ENCODE results near the gene KIFAP3.
"Not testable (repeated sequence)": the region's sequence is repeated elsewhere in the genome, so short reads cannot be mapped to it uniquely, and the experiment has no call there.

The KIFAP3 gene

DNA sequence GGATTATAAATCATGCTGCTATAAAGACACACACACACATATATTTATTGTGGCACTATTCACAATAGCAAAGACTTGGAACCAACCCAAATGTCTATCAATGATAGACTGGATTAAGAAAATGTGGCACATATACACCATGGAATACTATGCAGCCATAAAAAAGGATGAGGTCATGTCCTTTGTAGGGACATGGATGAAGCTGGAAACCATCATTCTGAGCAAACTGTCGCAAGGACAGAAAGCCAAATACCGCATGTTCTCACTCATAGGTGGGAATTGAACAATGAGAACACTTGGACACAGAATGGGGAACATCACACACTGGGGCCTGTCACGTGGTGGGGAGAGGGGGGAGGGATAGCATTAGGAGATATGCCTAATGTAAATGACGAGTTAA, 12.8 kb downstream of the KIFAP3 start:
- DNase-seq: not testable (repeated sequence)

DNA sequence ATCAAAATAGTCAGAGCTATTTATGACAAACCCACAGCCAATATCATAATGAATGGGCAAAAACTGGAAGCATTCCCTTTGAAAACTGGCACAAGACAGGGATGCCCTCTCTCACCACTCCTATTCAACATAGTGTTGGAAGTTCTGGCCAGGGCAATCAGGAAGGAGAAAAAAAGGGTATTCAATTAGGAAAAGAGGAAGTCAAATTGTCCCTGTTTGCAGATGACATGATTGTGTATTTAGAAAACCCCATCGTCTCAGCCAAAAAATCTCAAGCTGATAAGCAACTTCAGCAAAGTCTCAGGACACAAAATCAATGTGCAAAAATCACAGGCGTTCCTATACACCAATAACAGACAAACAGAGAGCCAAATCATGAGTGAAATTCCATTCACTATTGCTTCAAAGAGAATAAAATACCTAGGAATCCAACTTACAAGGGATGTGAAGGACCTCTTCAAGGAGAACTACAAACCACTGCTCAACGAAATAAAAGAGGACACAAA, 14.4 kb downstream of the KIFAP3 start:
- DNase-seq: not testable (repeated sequence)

DNA sequence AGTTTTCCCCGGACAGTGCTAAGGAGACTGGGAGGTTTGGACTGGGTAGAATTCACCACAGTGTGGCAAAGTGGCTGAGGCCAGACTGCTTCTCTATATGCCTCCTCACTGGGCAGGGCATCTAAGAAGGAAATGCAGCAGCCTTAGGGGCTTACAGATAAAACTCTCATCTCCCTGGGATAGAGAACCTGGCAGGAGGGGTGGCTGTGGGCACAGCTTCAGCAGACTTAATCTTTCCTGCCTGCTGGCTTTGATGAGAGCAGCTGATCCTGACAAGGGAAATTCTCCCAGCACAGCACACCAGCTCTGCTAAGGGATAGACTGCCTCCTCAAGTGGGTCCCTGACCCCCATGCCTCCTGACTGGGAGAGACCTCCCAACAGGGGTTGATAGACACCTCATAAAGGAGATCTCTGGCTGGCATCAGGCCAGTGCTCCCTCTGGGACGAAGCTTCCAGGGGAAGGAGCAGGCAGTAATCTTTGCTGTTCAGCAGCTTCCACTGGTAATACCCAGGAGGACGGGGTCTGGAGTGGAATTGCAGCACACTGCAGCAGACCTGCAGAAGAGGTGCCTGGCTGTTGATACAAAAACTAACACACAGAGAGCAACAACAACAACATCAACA, 25.2 kb downstream of the KIFAP3 start:
- no peak for DNase-seq

- DNase-seq: no peak
Observed at GRCh38 chr1:170048515-170048914, 26.0 kb downstream of the KIFAP3 start.

GRCh38 chr1:170044187-170044586, 30.3 kb downstream of the KIFAP3 start:
- DNase-seq: no peak

DNA sequence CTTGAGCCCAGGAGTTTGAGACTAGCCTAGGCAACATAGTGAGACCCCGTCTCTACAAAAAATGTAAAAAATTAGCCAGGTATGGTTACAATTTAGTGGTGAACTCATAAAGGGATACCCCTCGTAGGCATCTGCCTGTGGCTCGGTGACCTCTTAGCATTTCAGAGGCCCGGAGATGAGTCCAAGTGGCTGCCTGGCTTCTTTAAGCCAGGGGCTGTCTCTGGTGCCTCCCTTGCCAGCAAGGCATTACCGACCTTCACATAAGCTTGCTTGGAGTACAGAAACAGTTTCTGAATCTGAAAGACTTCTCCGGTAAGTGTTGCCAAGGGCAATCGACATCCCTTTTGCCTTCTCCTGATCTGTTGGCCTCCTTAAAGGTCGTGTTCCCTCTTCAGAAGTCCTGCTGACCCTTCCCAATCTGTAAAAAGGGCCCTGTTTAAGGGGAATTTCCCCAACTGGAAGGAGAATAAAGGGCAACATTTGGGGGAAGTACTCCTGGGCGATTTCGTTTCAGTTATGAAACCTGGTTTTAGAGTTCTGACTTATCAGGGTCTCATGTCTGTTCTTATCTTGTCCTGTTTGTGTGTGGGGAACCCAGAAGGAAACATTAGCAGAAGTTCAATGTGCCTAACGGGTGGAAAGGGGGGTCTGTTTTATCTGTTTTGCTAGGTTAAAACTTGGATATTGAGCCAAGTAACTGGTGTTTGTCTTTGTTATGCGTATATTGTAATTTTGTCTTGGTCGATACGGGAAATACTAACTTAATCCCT, 32.9 kb downstream of the KIFAP3 start:
- DNase-seq: no peak

DNA sequence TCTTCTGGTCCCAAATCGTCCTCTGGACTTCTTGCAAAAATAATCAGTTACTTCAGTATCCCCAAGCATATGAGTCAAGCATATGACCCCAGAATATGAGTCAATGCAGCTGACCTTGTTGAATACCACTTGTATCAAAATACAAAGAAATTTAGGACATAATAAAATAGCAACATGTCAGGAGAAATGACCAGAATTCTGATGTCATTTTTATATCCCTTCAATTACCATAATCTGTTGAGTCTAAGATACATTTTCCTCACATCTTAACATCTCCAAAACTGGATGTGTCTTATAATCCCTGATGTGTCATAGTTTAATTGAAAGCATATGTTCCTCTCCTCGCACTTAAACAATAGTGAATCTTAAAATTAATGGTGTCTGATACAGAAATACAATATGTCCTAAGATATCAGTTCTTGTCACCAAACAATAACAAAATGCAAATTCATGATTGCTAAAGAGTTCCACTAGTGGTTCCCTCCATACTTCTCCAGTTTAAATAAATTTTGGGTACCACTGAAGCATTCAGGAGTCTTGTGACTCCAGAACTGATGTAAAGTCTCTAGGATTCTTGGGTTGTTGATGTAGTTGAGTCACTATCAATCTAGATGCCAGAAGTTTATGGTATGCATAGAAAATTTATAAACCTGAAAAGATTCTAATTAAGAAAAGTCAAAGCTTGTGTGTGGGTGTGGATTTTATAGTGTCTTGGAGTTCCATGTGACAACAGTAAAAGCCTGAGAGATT, 41.8 kb downstream of the KIFAP3 start:
- no peak for DNase-seq

GRCh38 chr1:170030212-170030611, 44.3 kb downstream of the KIFAP3 start:
- DNase-seq: no peak

- no peak for DNase-seq
Observed at GRCh38 chr1:170027760-170028159, 46.7 kb downstream of the KIFAP3 start.

- no peak for DNase-seq
Observed at GRCh38 chr1:170020859-170021258, 53.6 kb downstream of the KIFAP3 start.

DNA sequence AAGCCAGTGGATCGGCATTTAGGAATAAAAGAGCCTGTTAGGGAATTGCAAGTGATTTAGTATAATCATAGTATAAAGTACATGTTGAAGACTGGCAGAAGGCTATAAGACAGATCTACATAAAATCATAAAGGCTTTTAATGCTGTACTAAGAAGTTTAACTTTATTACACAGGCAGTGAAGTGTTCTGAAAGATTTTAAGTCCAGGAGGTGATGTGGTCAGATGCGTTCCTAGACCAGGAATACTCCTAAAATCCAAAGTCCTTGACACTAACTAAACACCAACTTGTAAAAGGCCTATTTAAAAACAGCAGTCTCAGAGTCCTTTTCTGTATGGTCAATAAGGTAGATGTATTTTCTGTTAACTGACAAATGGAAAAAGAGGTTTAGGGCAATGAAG, 57.0 kb downstream of the KIFAP3 start:
- DNase-seq: no peak

- DNase-seq: no peak
Observed at GRCh38 chr1:170012920-170013319, 61.6 kb downstream of the KIFAP3 start.

DNA sequence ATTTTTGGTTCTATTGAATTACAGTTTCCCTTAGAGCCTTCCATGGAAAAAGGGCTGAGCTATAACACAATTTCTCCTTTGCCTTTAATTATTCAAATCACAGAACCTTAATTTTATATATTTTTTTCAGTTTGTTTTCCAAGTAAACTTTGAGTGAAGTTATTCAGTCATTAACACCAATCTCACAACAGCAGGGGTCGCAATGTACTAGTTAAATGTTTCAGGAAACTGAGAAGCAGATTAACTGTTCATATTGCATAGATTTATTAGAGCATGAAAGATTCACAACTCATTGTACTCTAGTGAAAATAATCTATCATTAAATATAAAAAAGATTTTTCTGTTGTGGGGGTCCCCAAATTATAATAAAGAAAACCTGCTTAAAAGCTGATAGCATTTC, 64.1 kb downstream of the KIFAP3 start:
- DNase-seq: no peak

GRCh38 chr1:170009551-170009950, 64.9 kb downstream of the KIFAP3 start:
- DNase-seq: no peak

DNA sequence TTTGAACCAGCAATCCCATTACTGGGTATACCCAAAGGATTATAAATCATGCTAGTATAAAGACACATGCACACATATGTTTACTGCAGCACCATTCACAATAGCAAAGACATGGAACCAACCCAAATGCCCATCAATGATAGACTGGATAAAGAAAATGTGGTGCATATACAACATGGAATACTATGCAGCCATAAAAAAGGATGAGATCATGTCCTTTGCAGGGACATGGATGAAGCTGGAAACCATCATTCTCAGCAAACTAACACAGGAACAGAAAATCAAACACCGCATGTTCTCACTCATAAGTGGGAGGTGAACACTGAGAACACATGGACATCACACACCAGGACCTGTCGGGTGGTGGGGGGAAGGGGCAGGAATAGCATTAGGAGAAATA, 65.8 kb downstream of the KIFAP3 start:
- not testable (repeated sequence) for DNase-seq

- not testable (repeated sequence) for DNase-seq
Observed at GRCh38 chr1:170003270-170003835, 71.1 kb downstream of the KIFAP3 start.

GRCh38 chr1:170001266-170001665, 73.2 kb downstream of the KIFAP3 start:
- no peak for DNase-seq

DNA sequence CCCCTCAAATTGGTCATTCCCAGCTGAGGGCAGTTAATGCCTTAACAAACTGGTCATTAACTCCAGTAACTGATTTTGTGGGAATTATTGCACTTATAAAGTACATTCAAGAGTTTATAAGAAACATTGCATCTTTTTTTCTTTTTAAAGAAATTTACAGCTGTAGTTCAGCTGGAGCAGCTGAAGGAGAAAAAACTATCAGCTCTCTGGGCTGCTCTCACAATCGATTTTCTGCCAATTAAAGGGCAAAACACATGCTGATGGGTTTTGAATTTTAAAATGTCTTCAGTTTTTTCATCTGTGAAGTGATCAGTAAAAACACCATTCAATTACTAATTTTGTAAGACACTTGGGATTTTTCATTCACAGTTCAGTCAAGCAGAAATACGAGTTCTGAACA, 74.7 kb downstream of the KIFAP3 start:
- no peak for DNase-seq

GRCh38 chr1:169999331-169999741, 75.2 kb downstream of the KIFAP3 start:
- no peak for DNase-seq

DNA sequence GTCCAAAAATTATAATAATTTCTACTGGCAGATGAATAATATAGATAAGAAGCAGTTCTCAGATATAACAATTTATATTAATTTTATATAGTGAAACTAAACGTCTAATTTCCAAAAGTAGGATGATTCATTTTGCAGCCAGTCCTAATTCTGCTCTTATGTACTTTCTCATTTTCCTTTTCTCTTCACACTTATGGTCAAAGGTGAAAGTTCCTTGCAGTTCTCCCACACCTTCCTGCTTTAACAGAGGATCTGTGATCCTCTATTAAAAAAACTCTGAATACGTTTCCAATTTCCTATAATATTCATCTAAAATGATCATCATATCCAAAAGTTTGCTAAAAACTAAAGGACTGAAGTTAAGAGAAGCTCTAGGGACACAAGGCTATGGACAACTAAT, 78.5 kb downstream of the KIFAP3 start:
- DNase-seq: no peak

DNA sequence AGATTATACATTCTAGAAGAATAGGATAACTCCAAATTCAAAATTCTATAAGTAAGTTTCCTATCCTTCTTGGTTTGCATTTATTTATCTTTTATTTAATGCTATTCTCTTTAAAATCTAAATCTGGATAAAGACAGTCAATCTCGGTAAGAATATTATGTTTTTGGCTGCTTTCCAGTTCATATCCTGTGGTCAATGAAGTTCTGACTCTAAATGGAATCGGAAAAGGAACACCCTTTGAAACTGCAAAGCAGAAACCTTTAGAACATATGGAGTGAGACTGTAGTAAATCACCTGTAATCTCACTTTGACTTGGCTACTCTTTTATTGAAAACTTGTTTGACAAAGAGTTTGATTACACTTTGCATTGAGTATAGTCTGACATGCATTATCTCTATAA, 85.2 kb downstream of the KIFAP3 start:
- no peak for DNase-seq

GRCh38 chr1:169985757-169986156, 88.7 kb downstream of the KIFAP3 start:
- no peak for DNase-seq

- no peak for DNase-seq
Observed at GRCh38 chr1:169974067-169974466, 100.4 kb downstream of the KIFAP3 start.

Measured in activated effector memory CD4-positive, alpha-beta T cell treated with anti-CD3 and anti-CD28 coated beads, Interleukin-2, amount 50 U/mL, for 16 hours (primary cell).